Mesenchymal stem cell (in vitro differentiated cells and primary cell): ENCODE results near the gene AKR7A2.
A peak's percentile ranks its signal among the peaks of the same experiment; 100 is the strongest.

ENCODE experiments used
- DNase-seq: peaks from one replicate; pipeline ENCODE4 v3.0.0-alpha.2; 2013
- H2AFZ ChIP-seq: one replicate; pipeline ENCODE4 v1.6.1; 2013; ENCODE audit warnings: low read depth, mild to moderate bottlenecking, control low read depth, inconsistent platforms, low read length, moderate library complexity
- H2AK5ac ChIP-seq: 2 replicates; pipeline ENCODE4 v1.6.1; 2013; ENCODE audit warnings: low read length, moderate library complexity, mild to moderate bottlenecking, inconsistent platforms; ENCODE audit not compliant: severe bottlenecking
- H2BK120ac ChIP-seq: one replicate; pipeline ENCODE4 v1.6.1; 2013; ENCODE audit warnings: low read depth, mild to moderate bottlenecking, inconsistent platforms, low read length, moderate library complexity
- H2BK12ac ChIP-seq, 2 experiments: one replicate each; pipeline ENCODE4 v1.6.1; 2013; ENCODE audit warnings: inconsistent platforms in 2 of 2, low read length in 2 of 2, mild to moderate bottlenecking in 2 of 2, moderate library complexity in 2 of 2, control low read depth in 1 of 2
- H2BK15ac ChIP-seq: one replicate; pipeline ENCODE4 v1.6.1; 2013; ENCODE audit warnings: mild to moderate bottlenecking, low read depth, inconsistent platforms; ENCODE audit not compliant: poor library complexity, severe bottlenecking
- H2BK5ac ChIP-seq: 2 replicates; pipeline ENCODE4 v1.6.1; 2013; ENCODE audit warnings: low read depth, mild to moderate bottlenecking, low read length, control low read depth, inconsistent platforms; ENCODE audit not compliant: poor library complexity, severe bottlenecking
- H3K14ac ChIP-seq, 2 experiments: one replicate each; pipeline ENCODE4 v1.6.1; 2013; ENCODE audit warnings: inconsistent platforms in 2 of 2, low read length in 2 of 2, control low read depth in 1 of 2, mild to moderate bottlenecking in 1 of 2, moderate library complexity in 1 of 2
- H3K18ac ChIP-seq, 2 experiments: one replicate each; pipeline ENCODE4 v1.6.1; 2013; ENCODE audit warnings: inconsistent platforms in 2 of 2, low read length in 2 of 2, control low read depth in 1 of 2, low read depth in 1 of 2, mild to moderate bottlenecking in 1 of 2
- H3K23ac ChIP-seq, 2 experiments: one replicate each; pipeline ENCODE4 v1.6.1; 2013; ENCODE audit warnings: inconsistent platforms in 2 of 2, low read length in 2 of 2, mild to moderate bottlenecking in 2 of 2, moderate library complexity in 2 of 2, control low read depth in 1 of 2
- H3K27ac ChIP-seq: 2 replicates; pipeline ENCODE4 v1.5.1; 2013; ENCODE audit warnings: mild to moderate bottlenecking, moderate library complexity, low read length, control low read depth, inconsistent platforms; ENCODE audit not compliant: poor library complexity, severe bottlenecking
- H3K27me3 ChIP-seq, 2 experiments: 2 replicates each; pipeline versions ENCODE4 v1.6.1 to v1.7.0; 2013; ENCODE audit warnings: low read length in 2 of 2, mild to moderate bottlenecking in 2 of 2, moderate library complexity in 2 of 2, control low read depth in 1 of 2, inconsistent platforms in 1 of 2; ENCODE audit not compliant: control insufficient read depth in 1 of 2, insufficient read depth in 1 of 2
- H3K36me3 ChIP-seq, 2 experiments: 2 replicates each; pipeline versions ENCODE4 v1.6.1 to v1.7.0; 2013; ENCODE audit warnings: low read length in 2 of 2, control low read depth in 1 of 2, inconsistent platforms in 1 of 2, low read depth in 1 of 2, mild to moderate bottlenecking in 1 of 2; ENCODE audit not compliant: insufficient read depth in 2 of 2, control insufficient read depth in 1 of 2
- H3K4ac ChIP-seq, 2 experiments: one replicate each; pipeline ENCODE4 v1.6.1; 2013; ENCODE audit warnings: inconsistent platforms in 2 of 2, low read length in 2 of 2, mild to moderate bottlenecking in 2 of 2, moderate library complexity in 2 of 2, control low read depth in 1 of 2, low read depth in 1 of 2
- H3K4me1 ChIP-seq: 2 replicates; pipeline ENCODE4 v1.6.1; 2013; ENCODE audit warnings: low read depth, low read length, control low read depth; ENCODE audit not compliant: control insufficient read depth, insufficient read depth
- H3K4me2 ChIP-seq: 2 replicates; pipeline ENCODE4 v1.6.1; 2013; ENCODE audit warnings: low read length, mild to moderate bottlenecking, inconsistent platforms; ENCODE audit not compliant: poor library complexity, severe bottlenecking
- H3K4me3 ChIP-seq, 2 experiments: 2 replicates each; pipeline versions ENCODE4 v1.5.1 to v1.7.0; 2013; ENCODE audit warnings: low read length in 2 of 2, mild to moderate bottlenecking in 2 of 2, control low read depth in 1 of 2, low read depth in 1 of 2; ENCODE audit not compliant: insufficient read depth in 1 of 2
- H3K79me1 ChIP-seq: replicated peaks from 2 replicates; pipeline ENCODE4 v1.6.1; 2013; ENCODE audit warnings: mild to moderate bottlenecking, control low read depth, low read length, inconsistent platforms; ENCODE audit not compliant: poor library complexity, severe bottlenecking
- H3K9ac ChIP-seq: 2 replicates; pipeline ENCODE4 v1.7.0; 2013; ENCODE audit warnings: mild to moderate bottlenecking, low read length, moderate library complexity
- H3K9me3 ChIP-seq: 2 replicates; pipeline ENCODE4 v1.7.0; 2013; ENCODE audit warnings: mild to moderate bottlenecking, low read length; ENCODE audit not compliant: control insufficient read depth
- H4K8ac ChIP-seq: one replicate; pipeline ENCODE4 v1.6.1; 2013; ENCODE audit warnings: inconsistent platforms, mild to moderate bottlenecking, low read length, moderate library complexity
- H4K91ac ChIP-seq: one replicate; pipeline ENCODE4 v1.6.1; 2013; ENCODE audit warnings: mild to moderate bottlenecking, low read length, inconsistent platforms
- WGBS: methylation state at CpG from one replicate; pipeline ENCODE4 v1.1.7; 2013; ENCODE audit warnings: mixed read lengths; 5-methylcytosine and 5-hydroxymethylcytosine counted together

Gene AKR7A2

DNA sequence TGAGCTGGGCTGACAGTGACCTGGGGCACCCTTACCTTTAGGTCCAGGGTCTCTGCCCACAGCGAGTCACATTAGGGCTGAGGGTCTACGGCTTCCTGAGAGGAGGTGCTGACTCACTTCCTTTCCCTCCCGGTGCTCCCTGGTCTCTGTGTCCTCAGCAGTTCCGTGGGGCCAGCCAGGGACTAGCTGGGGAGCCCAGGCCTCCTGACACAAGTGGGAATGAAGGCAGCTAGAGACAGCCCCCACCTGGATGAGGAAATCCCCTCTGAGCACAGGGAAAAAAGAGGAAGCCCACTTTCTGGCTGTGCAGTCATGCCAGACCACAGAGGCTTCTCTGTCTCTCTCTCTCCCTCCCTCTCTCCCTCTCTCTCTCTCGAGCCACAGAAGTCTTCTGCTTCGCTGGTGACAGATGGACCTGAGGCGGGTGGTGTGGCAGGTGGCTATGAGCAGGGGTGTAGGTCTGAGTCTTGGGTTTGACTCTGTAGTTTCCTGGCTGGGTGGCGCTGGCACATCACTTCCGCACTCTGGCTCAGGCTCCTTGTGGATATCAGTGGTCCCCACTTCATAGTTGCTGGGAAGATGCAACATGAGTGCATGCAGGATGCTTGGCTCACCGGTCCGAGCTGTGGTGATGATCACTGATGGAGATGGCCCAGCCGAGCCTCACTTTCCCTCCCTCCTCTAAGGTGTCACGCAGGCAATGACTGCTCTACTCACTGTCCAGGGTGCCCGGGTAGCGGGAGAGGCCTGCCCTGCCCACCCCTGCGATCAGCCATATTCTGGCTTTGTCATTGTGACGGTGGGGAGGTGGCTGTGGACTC is 3.6 kb upstream of the AKR7A2 start:
- peaks cover 41% of the 10 kb centered on the region for H3K79me1 ChIP-seq
- peak overlapping the region; percentile 4 to 29 for H2BK12ac ChIP-seq
- peaks cover 34 to 41% of the 10 kb centered on the region in 2 experiments for H3K36me3 ChIP-seq
- H4K91ac ChIP-seq: peak overlapping the region; percentile 62
- H2BK120ac ChIP-seq: no peak overlapping the region
- no peak overlapping the region for H3K9ac ChIP-seq
- H2BK15ac ChIP-seq: peak overlapping the region; percentile 6
- H3K4me2 ChIP-seq: no peak overlapping the region
- H3K4me3 ChIP-seq: no peak overlapping the region
- H3K27me3 ChIP-seq: no peaks in the 10 kb centered on the region
- peak overlapping the region in 1 of 2 experiments; percentile 75 for H3K4ac ChIP-seq
- H3K27ac ChIP-seq: peak overlapping the region; percentile 22
- peak; percentile 79 for DNase-seq
- peak overlapping the region; percentile 58 for H4K8ac ChIP-seq
- H3K23ac ChIP-seq: no peak overlapping the region
- H2AFZ ChIP-seq: no peak overlapping the region
- peak overlapping the region; percentile 46 to 67 for H3K18ac ChIP-seq
- peak overlapping the region in 1 of 2 experiments; percentile 80 for H3K14ac ChIP-seq
- no peaks in the 10 kb centered on the region for H3K9me3 ChIP-seq
- WGBS: 64% methylated on average over 16 of the region's 17 CpGs
- H2AK5ac ChIP-seq: no peak overlapping the region
- H2BK5ac ChIP-seq: no peak overlapping the region
- peaks cover 45% of the 10 kb centered on the region for H3K4me1 ChIP-seq

DNA sequence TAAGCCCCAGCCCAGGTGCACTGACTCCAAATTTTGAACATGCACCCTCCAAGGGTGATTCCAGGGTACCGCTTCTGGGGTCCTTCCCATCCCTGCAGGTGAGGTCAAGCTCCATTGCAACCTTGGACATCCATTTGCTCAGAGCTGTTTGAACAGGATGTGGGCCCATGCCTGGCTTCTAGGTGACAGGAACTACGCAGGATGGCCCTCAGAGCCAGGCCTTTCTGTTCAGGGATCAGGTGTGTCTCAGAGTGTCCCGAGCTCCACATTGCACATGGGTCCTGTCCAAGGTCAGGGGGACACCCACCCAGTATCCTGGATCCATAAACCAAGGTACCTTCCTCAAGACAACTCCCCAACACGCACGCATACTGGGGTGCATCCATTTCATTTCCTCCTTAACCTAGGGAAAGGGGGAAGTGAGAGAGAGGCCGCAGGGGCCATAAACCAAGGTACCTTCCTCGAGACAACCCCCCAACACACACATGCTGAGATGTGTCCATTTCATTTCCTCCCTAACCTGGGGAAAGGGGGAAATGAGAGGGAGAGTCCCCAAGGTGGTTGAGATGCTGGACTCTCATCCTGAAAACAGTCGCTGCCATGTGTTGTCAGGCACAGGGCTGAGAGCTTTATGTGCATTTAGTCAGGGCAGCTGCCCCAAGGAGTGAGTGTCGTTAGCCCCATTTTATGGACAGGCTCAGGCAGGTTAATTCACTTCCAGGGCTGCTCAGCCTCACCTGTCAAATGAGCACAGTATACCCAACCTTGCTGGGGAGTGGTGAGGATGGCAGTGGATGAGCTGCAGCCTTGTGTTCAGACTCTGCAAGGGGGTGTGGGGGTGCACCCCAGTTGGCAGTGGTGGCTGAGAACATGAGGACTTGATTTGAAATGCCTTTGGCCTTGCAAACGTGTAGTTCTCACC is 2.3 kb upstream of the AKR7A2 start:
- peak overlapping the region; percentile 26 for H2BK15ac ChIP-seq
- WGBS: 95% methylated on average over 8 of the region's 10 CpGs

DNA sequence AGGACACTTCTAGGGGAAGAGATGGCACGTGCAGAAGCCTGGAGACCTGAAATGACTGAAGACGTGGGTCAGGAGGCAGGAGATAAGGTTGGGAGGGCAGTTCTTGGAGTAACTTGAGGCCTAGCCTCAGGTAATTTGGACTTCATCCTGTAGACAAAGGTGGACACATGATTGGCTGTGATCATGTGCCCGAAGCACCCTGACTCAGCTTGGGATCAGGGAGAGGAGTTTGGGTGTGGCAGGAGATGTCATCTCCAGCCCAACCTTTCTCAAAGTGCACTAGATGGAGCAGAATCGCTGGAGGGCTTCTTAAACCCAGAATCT is 1.7 kb upstream of the AKR7A2 start:
- Histone ChIP-seq H3K9me3 (no peaks in the 10 kb centered on the region), H3K4ac (no peak overlapping the region), H3K4me2 (no peak overlapping the region), H3K4me1 (peaks cover 46% of the 10 kb centered on the region), H2BK120ac (no peak overlapping the region), H3K27me3 (no peaks in the 10 kb centered on the region), H3K18ac (no peak overlapping the region), H4K8ac (no peak overlapping the region), H3K23ac (no peak overlapping the region), H2AK5ac (peak overlapping the region; percentile 46), H2BK12ac (peak overlapping the region in 1 of 2 experiments; percentile 18), H2AFZ (no peak overlapping the region), H3K79me1 (peaks cover 49% of the 10 kb centered on the region), H4K91ac (no peak overlapping the region), H3K36me3 (peaks cover 26 to 33% of the 10 kb centered on the region in 2 experiments), H3K27ac (no peak overlapping the region), H3K14ac (no peak overlapping the region), H3K9ac (no peak overlapping the region), H2BK15ac (no peak overlapping the region), H3K4me3 (peak overlapping the region in 1 of 2 experiments; percentile 82), H2BK5ac (no peak overlapping the region)
- DNase-seq: no peak
- WGBS: 93% methylated on average over 4 of the region's 4 CpGs

More for the DNA sequence above, 2.3 kb upstream of the AKR7A2 start:
- no peak overlapping the region for H3K4me2 ChIP-seq
- peak overlapping the region in 1 of 2 experiments; percentile 8 for H3K4me3 ChIP-seq
- no peak overlapping the region for H3K27ac ChIP-seq
- peaks cover 31 to 36% of the 10 kb centered on the region in 2 experiments for H3K36me3 ChIP-seq
- peak overlapping the region in 1 of 2 experiments; percentile 46 for H3K23ac ChIP-seq
- H4K91ac ChIP-seq: peak overlapping the region; percentile 22
- H3K4me1 ChIP-seq: peaks cover 46% of the 10 kb centered on the region
- H3K9me3 ChIP-seq: no peaks in the 10 kb centered on the region
- no peak overlapping the region for H2BK5ac ChIP-seq
- H2AFZ ChIP-seq: no peak overlapping the region
- peak overlapping the region in 1 of 2 experiments; percentile 21 for H2BK12ac ChIP-seq
- H3K27me3 ChIP-seq: no peaks in the 10 kb centered on the region
- no peak overlapping the region for H3K4ac ChIP-seq
- no peak overlapping the region for H3K9ac ChIP-seq
- H2BK120ac ChIP-seq: no peak overlapping the region
- no peak for DNase-seq
- peaks cover 46% of the 10 kb centered on the region for H3K79me1 ChIP-seq
- no peak overlapping the region for H3K14ac ChIP-seq
- no peak overlapping the region for H4K8ac ChIP-seq
- H2AK5ac ChIP-seq: no peak overlapping the region
- H3K18ac ChIP-seq: no peak overlapping the region
